Vagina (tissue), 2 donors: ENCODE results near the gene CDK5R1. TPM values are rescaled to one million over a fixed set of nuclear protein-coding genes. Genes with fewer than 3 reads are reported as not detected.

Source experiments
- DNase-seq, 2 donors: peaks; one replicate each; pipeline ENCODE4 v3.0.0-alpha.2; 2017; ENCODE audit errors: extremely low spot score in 2 of 2
- H3K27ac ChIP-seq: fragments of 200-600 bp; sonication (generic); one replicate; pipeline ENCODE4 v1.5.1; 2019
- H3K27me3 ChIP-seq: fragments of 200-600 bp; sonication (generic); one replicate; pipeline ENCODE4 v1.5.1; 2019
- H3K36me3 ChIP-seq, 2 donors: fragments of 200-600 bp; sonication (generic); one replicate each; pipeline ENCODE4 v1.5.1; 2017 to 2019
- H3K4me1 ChIP-seq: fragments of 200-600 bp; sonication (generic); one replicate; pipeline ENCODE4 v1.5.1; 2019
- H3K4me3 ChIP-seq, 2 donors: fragments of 200-600 bp; sonication (generic); 1 replicate in 1 of 2; 2 replicates in 1 of 2; pipeline ENCODE4 v1.5.1; 2016 to 2019
- H3K9me3 ChIP-seq: fragments of 200-600 bp; sonication (generic); one replicate; pipeline ENCODE4 v1.5.1; 2019
- CTCF ChIP-seq, 3 experiments: fragments of 450-650 bp in 2 of 3; fragments of 200-600 bp in 1 of 3; sonication (generic) in 1 of 3; IDR thresholded peaks; one replicate each; pipeline ENCODE4 v1.5.1; 2017 to 2019; ENCODE audit warnings: antibody characterized with exemption in 3 of 3, mild to moderate bottlenecking in 2 of 3, moderate library complexity in 2 of 3
- POLR2A ChIP-seq, 2 donors: fragments of 450-650 bp; IDR thresholded peaks; one replicate each; pipeline ENCODE4 v1.6.1; 2017; ENCODE audit warnings: antibody characterized with exemption in 2 of 2, mild to moderate bottlenecking in 2 of 2, moderate library complexity in 2 of 2
- POLR2AphosphoS5 ChIP-seq, 2 donors: sonication (generic); formaldehyde crosslinking; IDR thresholded peaks; one replicate each; pipeline ENCODE4 v1.9.0; 2017; ENCODE audit warnings: antibody characterized with exemption in 2 of 2, mild to moderate bottlenecking in 2 of 2, low read depth in 1 of 2; ENCODE audit not compliant: insufficient read depth in 1 of 2
- intact Hi-C: fragments of 100-400 bp; cut with DNase I; formaldehyde crosslinking; loops from one replicate; pipeline ENCODE4 v1.15.1; 2023
- total RNA-seq: library from RNA; depleted of rRNA; stranded (reverse); fragments of >200 nt; gene quantifications from one replicate; pipeline ENCODE4 v1.2.3, GENCODE V29; 2016

CDK5R1 gene
- total RNA-seq, 1 donor from 2014 or later, result 4.9 TPM

- no peak for DNase-seq
- Histone ChIP-seq H3K9me3 (no peaks in the 10 kb centered on the region), H3K27ac (no peak overlapping the region), H3K4me1 (no peaks in the 10 kb centered on the region), H3K27me3 (no peaks in the 10 kb centered on the region), H3K36me3 (no peaks in the 10 kb centered on the region), H3K4me3 (no peak overlapping the region)
- TF ChIP-seq CTCF (IDR thresholded peaks at IDR 0.05) (no peak), POLR2A (IDR thresholded peaks at IDR 0.05) (no peak), POLR2AphosphoS5 (IDR thresholded peaks at IDR 0.05; ENCODE audit: insufficient read depth in 1 of 2, low read depth in 1 of 2) (no peak)
- intact Hi-C loops, result no loop called here
Observed at GRCh38 chr17:32512328-32512727, 25.5 kb downstream of the CDK5R1 start.

- Histone ChIP-seq H3K4me3 (no peak overlapping the region), H3K4me1 (no peaks in the 10 kb centered on the region), H3K36me3 (no peaks in the 10 kb centered on the region), H3K9me3 (no peaks in the 10 kb centered on the region), H3K27ac (no peak overlapping the region), H3K27me3 (no peaks in the 10 kb centered on the region)
- intact Hi-C loops, result no loop called here
- DNase-seq, result no peak
- TF ChIP-seq POLR2AphosphoS5 (IDR thresholded peaks at IDR 0.05; ENCODE audit: insufficient read depth in 1 of 2, low read depth in 1 of 2), result no peak
- no peak for TF ChIP-seq CTCF (IDR thresholded peaks at IDR 0.05)
- no peak for TF ChIP-seq POLR2A (IDR thresholded peaks at IDR 0.05)
Observed at GRCh38 chr17:32513579-32513978, 26.8 kb downstream of the CDK5R1 start.

- Histone ChIP-seq H3K4me1 (peaks cover 5% of the 10 kb centered on the region), H3K9me3 (no peaks in the 10 kb centered on the region), H3K4me3 (no peak overlapping the region), H3K36me3 (no peaks in the 10 kb centered on the region), H3K27me3 (no peaks in the 10 kb centered on the region), H3K27ac (no peak overlapping the region)
- intact Hi-C loops, result no loop called here
- TF ChIP-seq POLR2A (IDR thresholded peaks at IDR 0.05) (no peak), POLR2AphosphoS5 (IDR thresholded peaks at IDR 0.05; ENCODE audit: insufficient read depth in 1 of 2, low read depth in 1 of 2) (no peak), CTCF (IDR thresholded peaks at IDR 0.05) (no peak)
- DNase-seq, result no peak
Observed at GRCh38 chr17:32514606-32515005, 27.8 kb downstream of the CDK5R1 start.

GRCh38 chr17:32515677-32516383, 29.0 kb downstream of the CDK5R1 start:
- TF ChIP-seq POLR2A (IDR thresholded peaks at IDR 0.05), result no peak
- TF ChIP-seq POLR2AphosphoS5 (IDR thresholded peaks at IDR 0.05; ENCODE audit: insufficient read depth in 1 of 2, low read depth in 1 of 2), result no peak
- no peak for TF ChIP-seq CTCF (IDR thresholded peaks at IDR 0.05)
- H3K36me3 ChIP-seq, result no peaks in the 10 kb centered on the region
- no peak overlapping the region for H3K4me3 ChIP-seq
- peaks cover 15% of the 10 kb centered on the region for H3K4me1 ChIP-seq
- no peaks in the 10 kb centered on the region for H3K9me3 ChIP-seq
- no peak overlapping the region for H3K27ac ChIP-seq
- H3K27me3 ChIP-seq, result no peaks in the 10 kb centered on the region
- intact Hi-C loops, result no loop called here
- DNase-seq, result no peak

- DNase-seq, result no peak
- Histone ChIP-seq H3K4me3 (no peak overlapping the region), H3K27me3 (no peaks in the 10 kb centered on the region), H3K36me3 (no peaks in the 10 kb centered on the region), H3K9me3 (no peaks in the 10 kb centered on the region), H3K27ac (no peak overlapping the region), H3K4me1 (peaks cover 15% of the 10 kb centered on the region)
- intact Hi-C loops, result no loop called here
- TF ChIP-seq CTCF (IDR thresholded peaks at IDR 0.05), result no peak
- TF ChIP-seq POLR2A (IDR thresholded peaks at IDR 0.05), result no peak
- TF ChIP-seq POLR2AphosphoS5 (IDR thresholded peaks at IDR 0.05; ENCODE audit: insufficient read depth in 1 of 2, low read depth in 1 of 2), result no peak
Observed at GRCh38 chr17:32516450-32516849, 29.7 kb downstream of the CDK5R1 start.
